GM10266 (cell line): Measurements from ENCODE around the gene TNS3.

Experiments
- DNase-seq: peaks from one replicate; pipeline ENCODE4 v3.0.0; 2012; ENCODE audit errors: extremely low spot score
- TF ChIP-seq, protein P1 (sequence below): IDR thresholded peaks from 2 replicates; pipeline ENCODE4 v1.5.1; 2012; ENCODE audit warnings: mild to moderate bottlenecking, low read depth; ENCODE audit not compliant: control insufficient read depth, insufficient read depth; ENCODE audit errors: missing control alignments

The TNS3 gene

DNA sequence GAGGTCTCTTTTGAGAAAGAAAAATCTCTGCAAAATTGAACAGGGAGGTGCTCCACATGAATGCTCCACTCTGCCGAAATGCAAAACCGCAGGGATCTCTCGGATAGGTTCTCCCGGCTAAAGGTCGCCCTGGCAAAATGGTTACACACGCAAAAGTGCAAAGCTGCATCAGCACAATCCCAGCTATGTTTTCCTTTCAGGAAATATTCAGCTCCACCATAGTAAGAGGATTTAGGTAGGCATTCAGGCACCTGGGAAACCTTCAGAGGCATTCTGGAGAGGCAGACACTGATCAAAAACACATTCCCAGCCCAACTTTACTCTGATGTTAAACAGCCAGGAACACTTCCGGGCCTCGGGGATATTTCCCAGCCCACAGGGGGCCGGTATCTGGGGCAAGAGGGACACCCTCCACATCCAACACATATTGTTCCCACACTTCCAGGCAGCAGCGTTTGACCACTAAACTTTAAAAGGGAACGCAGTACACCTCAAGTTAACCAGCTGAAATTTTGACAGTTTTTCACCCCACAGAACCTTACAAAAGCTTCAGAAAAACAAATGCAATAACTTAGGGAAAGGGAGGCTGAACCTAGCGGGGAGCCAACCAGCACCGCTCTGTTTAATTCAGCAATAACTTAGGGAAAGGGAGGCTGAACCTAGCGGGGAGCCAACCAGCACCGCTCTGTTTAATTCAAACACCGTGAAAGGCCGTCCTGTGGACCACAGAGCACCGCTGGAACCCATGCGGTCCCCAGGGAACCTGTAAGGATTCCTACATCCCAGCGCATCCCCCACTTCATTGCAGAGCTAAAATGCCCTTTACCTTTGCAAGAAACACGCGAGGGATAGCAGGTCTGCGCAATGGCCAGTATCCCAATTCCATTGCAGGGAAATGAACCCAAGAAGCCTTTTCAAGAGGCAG, 45.9 kb downstream of the TNS3 start:
- no peak for DNase-seq
- TF ChIP-seq, protein P1, sequence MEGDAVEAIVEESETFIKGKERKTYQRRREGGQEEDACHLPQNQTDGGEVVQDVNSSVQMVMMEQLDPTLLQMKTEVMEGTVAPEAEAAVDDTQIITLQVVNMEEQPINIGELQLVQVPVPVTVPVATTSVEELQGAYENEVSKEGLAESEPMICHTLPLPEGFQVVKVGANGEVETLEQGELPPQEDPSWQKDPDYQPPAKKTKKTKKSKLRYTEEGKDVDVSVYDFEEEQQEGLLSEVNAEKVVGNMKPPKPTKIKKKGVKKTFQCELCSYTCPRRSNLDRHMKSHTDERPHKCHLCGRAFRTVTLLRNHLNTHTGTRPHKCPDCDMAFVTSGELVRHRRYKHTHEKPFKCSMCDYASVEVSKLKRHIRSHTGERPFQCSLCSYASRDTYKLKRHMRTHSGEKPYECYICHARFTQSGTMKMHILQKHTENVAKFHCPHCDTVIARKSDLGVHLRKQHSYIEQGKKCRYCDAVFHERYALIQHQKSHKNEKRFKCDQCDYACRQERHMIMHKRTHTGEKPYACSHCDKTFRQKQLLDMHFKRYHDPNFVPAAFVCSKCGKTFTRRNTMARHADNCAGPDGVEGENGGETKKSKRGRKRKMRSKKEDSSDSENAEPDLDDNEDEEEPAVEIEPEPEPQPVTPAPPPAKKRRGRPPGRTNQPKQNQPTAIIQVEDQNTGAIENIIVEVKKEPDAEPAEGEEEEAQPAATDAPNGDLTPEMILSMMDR: no peak

GRCh38 chr7:47535035-47535703, 46.7 kb downstream of the TNS3 start:
- no peak for DNase-seq
- TF ChIP-seq, protein P1: no peak

GRCh38 chr7:47534322-47535034, 47.4 kb downstream of the TNS3 start:
- TF ChIP-seq, protein P1: no peak
- no peak for DNase-seq

GRCh38 chr7:47531584-47532492, 50.1 kb downstream of the TNS3 start:
- TF ChIP-seq, protein P1: no peak
- no peak for DNase-seq

GRCh38 chr7:47529826-47530555, 51.9 kb downstream of the TNS3 start:
- TF ChIP-seq, protein P1: no peak
- DNase-seq: no peak

- TF ChIP-seq, protein P1: no peak
- DNase-seq: no peak
Observed at GRCh38 chr7:47529405-47529804, 52.5 kb downstream of the TNS3 start.
